HepG2 (cell line): ENCODE results near the gene C1orf159.

ENCODE experiments used
- WIZ ChIP-seq: sonication (generic); formaldehyde crosslinking; IDR thresholded peaks from 2 replicates; pipeline ENCODE4 v1.5.1; 2020; ENCODE audit warnings: mild to moderate bottlenecking, missing genetic modification reagents
- XBP1 ChIP-seq: sonication (generic); formaldehyde crosslinking; IDR thresholded peaks from 2 replicates; pipeline ENCODE4 v1.5.0; 2020; ENCODE audit warnings: missing genetic modification reagents

GRCh38 chr1:1058088-1058905, 57.6 kb downstream of the C1orf159 start:
- TF ChIP-seq WIZ (CRISPR knock-in tag) (no peak), XBP1 (CRISPR knock-in tag) (no peak)
